Calu3 (cell line): ENCODE results near the gene GSTA2. TPM values are rescaled to one million over a fixed set of nuclear protein-coding genes. Genes with fewer than 3 reads are reported as not detected.
"Not testable (repeated sequence)": the region's sequence is repeated elsewhere in the genome, so short reads cannot be mapped to it uniquely, and the experiment has no call there.

Experiments
- BruUV-seq: library from RNA; stranded (reverse); fragments of 400-500 nt; replicated peaks from 2 replicates; lab custom pipeline; 2021; lab: Mats Ljungman, UMichigan
- CTCF ChIA-PET: fragments of 300-600 bp; sonication (Branson Sonifier 250); formaldehyde crosslinking; loops from one replicate; lab custom pipeline; 2022; ENCODE audit warnings: antibody characterized with exemption; lab: Charles Lee
- DNase-seq: peaks from one replicate; pipeline ENCODE4 v3.0.0; 2022
- H3K27ac Mint-ChIP-seq: one replicate; pipeline ENCODE4 v1.8.0; 2022; ENCODE audit warnings: mixed read lengths; ENCODE audit not compliant: unreplicated experiment
- H3K27me3 Mint-ChIP-seq: one replicate; pipeline ENCODE4 v1.8.0; 2022; ENCODE audit warnings: mixed read lengths; ENCODE audit not compliant: unreplicated experiment
- H3K36me3 Mint-ChIP-seq: one replicate; pipeline ENCODE4 v1.8.0; 2022; ENCODE audit warnings: mild to moderate bottlenecking, moderate library complexity, mixed read lengths; ENCODE audit not compliant: insufficient read depth, unreplicated experiment
- H3K4me1 Mint-ChIP-seq: one replicate; pipeline ENCODE4 v1.8.0; 2022; ENCODE audit warnings: mild to moderate bottlenecking, low read depth, mixed read lengths; ENCODE audit not compliant: unreplicated experiment
- H3K4me3 Mint-ChIP-seq: one replicate; pipeline ENCODE4 v1.8.0; 2022; ENCODE audit warnings: mild to moderate bottlenecking, low read depth, moderate library complexity, mixed read lengths; ENCODE audit not compliant: unreplicated experiment
- H3K9me3 Mint-ChIP-seq: one replicate; pipeline ENCODE4 v1.8.0; 2022; ENCODE audit warnings: low read depth, mixed read lengths; ENCODE audit not compliant: unreplicated experiment
- intact Hi-C: fragments of 100-400 bp; cut with micrococcal nuclease; formaldehyde crosslinking; loops from one replicate; pipeline ENCODE4 v1.10.0; 2022; ENCODE audit not compliant: unreplicated experiment
- total RNA-seq: library from RNA; stranded (reverse); gene quantifications from 2 replicates; pipeline ENCODE4 v1.2.3, GENCODE V29; 2022
- TF ChIP-seq, protein P1 (sequence below): fragments of 200-600 bp; IDR thresholded peaks from one replicate; pipeline ENCODE4 v1.8.0; 2022; ENCODE audit warnings: antibody characterized with exemption; ENCODE audit not compliant: unreplicated experiment

Gene GSTA2
- total RNA-seq, 1 experiment from 2014 or later, result not detected

GRCh38 chr6:52801188-52801841, 38.0 kb upstream of the GSTA2 start:
- H3K4me3 Mint-ChIP-seq, result no peak overlapping the region
- H3K4me1 Mint-ChIP-seq, result peaks cover 20% of the 10 kb centered on the region
- intact Hi-C loops, result loop anchor here (2.0 kb wide), 1 partner anchor 77 kb away; no protein-coding TSS in a partner anchor
- no peak overlapping the region for H3K27ac Mint-ChIP-seq
- BruUV-seq, result no TSS peak
- H3K27me3 Mint-ChIP-seq, result peaks cover 30% of the 10 kb centered on the region
- H3K9me3 Mint-ChIP-seq, result no peaks in the 10 kb centered on the region
- no peak for DNase-seq
- no peaks in the 10 kb centered on the region for H3K36me3 Mint-ChIP-seq
- CTCF ChIA-PET, result no interaction called here
- TF ChIP-seq, protein P1, sequence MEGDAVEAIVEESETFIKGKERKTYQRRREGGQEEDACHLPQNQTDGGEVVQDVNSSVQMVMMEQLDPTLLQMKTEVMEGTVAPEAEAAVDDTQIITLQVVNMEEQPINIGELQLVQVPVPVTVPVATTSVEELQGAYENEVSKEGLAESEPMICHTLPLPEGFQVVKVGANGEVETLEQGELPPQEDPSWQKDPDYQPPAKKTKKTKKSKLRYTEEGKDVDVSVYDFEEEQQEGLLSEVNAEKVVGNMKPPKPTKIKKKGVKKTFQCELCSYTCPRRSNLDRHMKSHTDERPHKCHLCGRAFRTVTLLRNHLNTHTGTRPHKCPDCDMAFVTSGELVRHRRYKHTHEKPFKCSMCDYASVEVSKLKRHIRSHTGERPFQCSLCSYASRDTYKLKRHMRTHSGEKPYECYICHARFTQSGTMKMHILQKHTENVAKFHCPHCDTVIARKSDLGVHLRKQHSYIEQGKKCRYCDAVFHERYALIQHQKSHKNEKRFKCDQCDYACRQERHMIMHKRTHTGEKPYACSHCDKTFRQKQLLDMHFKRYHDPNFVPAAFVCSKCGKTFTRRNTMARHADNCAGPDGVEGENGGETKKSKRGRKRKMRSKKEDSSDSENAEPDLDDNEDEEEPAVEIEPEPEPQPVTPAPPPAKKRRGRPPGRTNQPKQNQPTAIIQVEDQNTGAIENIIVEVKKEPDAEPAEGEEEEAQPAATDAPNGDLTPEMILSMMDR, result no peak

DNA sequence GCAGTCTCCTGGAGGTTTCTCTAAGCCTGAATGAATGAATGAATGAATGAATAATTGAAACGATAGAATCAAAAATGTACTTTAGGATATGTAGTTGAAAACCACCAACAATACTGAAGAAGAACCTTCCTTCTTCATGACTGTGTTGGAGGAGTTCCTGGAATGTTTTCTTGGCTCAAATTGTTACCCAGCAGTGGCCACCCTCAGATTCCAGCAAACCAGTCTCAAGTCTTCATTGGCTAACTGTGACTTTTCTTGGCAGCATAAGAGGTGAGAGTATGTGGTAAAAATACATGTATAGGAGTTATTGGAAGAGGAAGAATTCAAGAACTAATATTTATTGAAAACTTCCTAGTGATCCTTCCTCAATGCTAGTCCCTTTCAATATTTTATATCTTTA, 36.0 kb upstream of the GSTA2 start:
- H3K36me3 Mint-ChIP-seq, CTCF ChIA-PET, DNase-seq, intact Hi-C loops, BruUV-seq, H3K4me3 Mint-ChIP-seq, H3K9me3 Mint-ChIP-seq, H3K27ac Mint-ChIP-seq: not testable (repeated sequence)
- H3K4me1 Mint-ChIP-seq, result peaks cover 20% of the 10 kb centered on the region
- H3K27me3 Mint-ChIP-seq, result peaks cover 35% of the 10 kb centered on the region

DNA sequence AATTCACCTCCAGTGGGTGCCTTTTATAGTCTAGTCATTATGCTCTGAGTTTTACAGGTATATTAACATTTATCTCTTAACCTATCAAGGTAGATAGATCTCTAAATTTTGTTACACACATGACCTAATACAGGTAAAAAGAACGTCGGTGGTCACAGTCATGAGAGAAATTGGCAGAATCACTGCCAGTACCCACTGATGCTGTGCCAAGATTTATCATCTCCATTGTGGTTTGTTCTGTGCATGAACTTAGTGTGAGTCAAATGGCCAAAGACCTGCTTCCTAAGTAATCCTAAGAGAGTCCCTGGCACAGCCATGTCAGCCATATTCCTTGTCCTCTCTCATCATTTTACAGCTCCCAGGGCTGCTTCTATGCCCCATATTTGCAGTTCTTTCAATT, 31.1 kb upstream of the GSTA2 start:
- H3K27ac Mint-ChIP-seq, H3K9me3 Mint-ChIP-seq, H3K4me3 Mint-ChIP-seq, H3K36me3 Mint-ChIP-seq, BruUV-seq, DNase-seq, intact Hi-C loops, CTCF ChIA-PET, H3K4me1 Mint-ChIP-seq: not testable (repeated sequence)
- H3K27me3 Mint-ChIP-seq, result peaks cover 82% of the 10 kb centered on the region

GRCh38 chr6:52790861-52791260, 27.6 kb upstream of the GSTA2 start:
- Mint-ChIP-seq H3K9me3 (peaks cover 7% of the 10 kb centered on the region), H3K36me3 (no peaks in the 10 kb centered on the region), H3K4me1 (no peaks in the 10 kb centered on the region), H3K27me3 (peaks cover 70% of the 10 kb centered on the region), H3K4me3 (no peak overlapping the region), H3K27ac (no peak overlapping the region)
- CTCF ChIA-PET, result no interaction called here
- TF ChIP-seq, protein P1, result no peak
- BruUV-seq, result no TSS peak
- intact Hi-C loops, result no loop called here
- DNase-seq, result no peak

GRCh38 chr6:52789658-52790057, 26.4 kb upstream of the GSTA2 start:
- CTCF ChIA-PET, H3K4me3 Mint-ChIP-seq, H3K4me1 Mint-ChIP-seq, BruUV-seq, H3K9me3 Mint-ChIP-seq, DNase-seq, H3K36me3 Mint-ChIP-seq, H3K27ac Mint-ChIP-seq, intact Hi-C loops: not testable (repeated sequence)
- peaks cover 58% of the 10 kb centered on the region for H3K27me3 Mint-ChIP-seq

DNA sequence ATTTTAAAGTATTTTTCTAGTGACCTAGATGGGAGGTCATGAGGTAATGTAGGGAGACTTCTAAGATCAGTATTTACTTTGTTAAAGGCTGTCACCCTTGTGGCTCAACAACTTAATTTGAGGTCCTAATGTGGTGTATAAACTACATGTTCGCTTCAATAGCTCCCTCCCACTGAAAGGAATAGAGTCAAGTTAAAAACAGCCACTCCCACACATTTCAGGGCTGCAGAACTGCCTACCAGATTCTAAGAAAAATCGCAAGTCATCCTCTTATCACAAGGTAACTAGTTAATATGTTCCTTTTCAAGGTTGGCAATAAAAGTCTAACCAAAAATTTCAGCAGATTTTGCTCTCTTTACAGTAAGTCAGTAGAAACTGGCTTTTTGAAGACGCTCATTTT, 25.2 kb upstream of the GSTA2 start:
- no peak for DNase-seq
- H3K27me3 Mint-ChIP-seq, result peaks cover 46% of the 10 kb centered on the region
- H3K36me3 Mint-ChIP-seq, result no peaks in the 10 kb centered on the region
- CTCF ChIA-PET, result no interaction called here
- TF ChIP-seq, protein P1, result no peak
- H3K27ac Mint-ChIP-seq, result no peak overlapping the region
- no peak overlapping the region for H3K4me3 Mint-ChIP-seq
- BruUV-seq, result no TSS peak
- H3K9me3 Mint-ChIP-seq, result peaks cover 5% of the 10 kb centered on the region
- intact Hi-C loops, result no loop called here
- H3K4me1 Mint-ChIP-seq, result no peaks in the 10 kb centered on the region
